CD4-positive, alpha-beta T cell treated with Interleukin-17A for 1 hour (primary cell): ENCODE measurements around the gene CDKN2A.

Source experiments
- DNase-seq: peaks from one replicate; pipeline ENCODE4 v3.0.0-alpha.2; 2020

Gene CDKN2A

DNA sequence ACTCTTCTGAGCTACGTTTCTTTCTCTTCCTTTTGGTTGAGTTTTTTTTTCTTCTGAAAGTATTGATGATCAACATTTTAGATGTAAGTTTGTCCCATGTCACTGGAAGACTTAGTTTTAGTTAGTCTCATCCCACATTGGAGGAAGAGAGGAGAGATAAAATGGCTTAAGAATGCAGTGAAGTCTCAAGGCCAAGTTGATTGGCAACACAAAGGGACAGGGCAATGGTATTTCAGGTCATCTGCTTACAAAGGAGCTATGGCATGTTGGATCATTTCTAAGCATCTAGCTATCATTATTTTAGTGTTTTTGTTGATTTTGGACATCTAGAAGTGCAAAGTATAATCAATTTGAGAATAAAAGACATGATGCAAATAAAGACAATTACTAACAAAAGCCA lies 58.6 kb downstream of the CDKN2A start:
- DNase-seq: no peak

DNA sequence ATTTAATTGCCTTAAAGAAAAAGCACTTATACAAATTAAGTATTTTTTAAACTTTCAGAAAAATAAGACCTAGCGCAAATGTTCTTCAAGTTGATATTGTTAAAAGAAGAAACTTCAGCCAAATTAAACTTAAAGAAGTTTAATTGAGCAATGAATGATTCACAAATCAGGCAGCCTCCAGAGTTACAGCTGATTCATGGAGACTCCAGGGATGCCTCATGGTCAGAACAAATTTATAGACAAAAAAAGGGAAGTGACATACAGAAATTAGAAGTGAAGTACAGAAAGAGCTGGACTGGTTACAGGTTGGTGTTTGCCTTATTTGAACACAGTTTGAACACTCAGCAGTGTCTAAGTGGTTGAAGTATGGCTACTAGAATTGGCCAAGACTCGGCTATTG lies 60.3 kb downstream of the CDKN2A start:
- DNase-seq: no peak

DNA sequence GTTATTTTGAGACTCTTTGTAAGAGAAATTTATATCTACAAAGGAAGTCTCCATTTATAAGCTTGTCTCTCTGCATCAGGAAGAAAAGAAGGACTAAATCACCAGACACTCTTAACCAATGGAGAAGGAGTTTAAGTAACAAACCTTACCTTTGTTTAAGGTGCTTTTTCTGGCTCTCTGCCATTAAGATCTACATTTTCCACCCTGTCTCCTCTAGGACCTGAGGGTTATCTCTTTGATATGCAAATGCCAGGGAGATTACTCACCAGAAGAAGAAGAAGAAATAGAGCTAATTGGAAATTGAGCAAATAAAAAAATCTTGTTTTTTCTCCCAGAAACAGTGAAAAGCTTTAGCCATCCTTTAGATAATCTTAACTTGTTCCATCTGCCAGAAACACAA lies 60.9 kb downstream of the CDKN2A start:
- no peak for DNase-seq

DNA sequence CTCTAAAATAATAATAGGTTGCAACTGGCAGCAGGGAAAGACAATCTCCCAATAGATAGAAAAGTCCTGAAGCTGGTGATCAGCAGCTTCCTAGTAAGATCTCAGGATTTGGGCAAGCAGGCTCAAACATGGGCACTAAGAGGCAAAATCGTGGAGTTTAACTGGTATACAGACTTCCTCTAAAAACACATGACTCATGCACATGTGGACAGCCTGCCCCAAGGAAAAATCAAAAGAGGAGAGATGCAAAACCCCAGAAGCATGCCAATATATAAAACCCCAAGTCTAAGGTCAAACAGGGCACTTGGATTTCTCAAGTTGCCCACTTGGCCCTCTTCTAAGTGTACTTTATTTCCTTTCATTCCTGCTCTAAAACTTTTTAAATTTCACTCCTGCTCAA lies 62.8 kb downstream of the CDKN2A start:
- DNase-seq: no peak

DNA sequence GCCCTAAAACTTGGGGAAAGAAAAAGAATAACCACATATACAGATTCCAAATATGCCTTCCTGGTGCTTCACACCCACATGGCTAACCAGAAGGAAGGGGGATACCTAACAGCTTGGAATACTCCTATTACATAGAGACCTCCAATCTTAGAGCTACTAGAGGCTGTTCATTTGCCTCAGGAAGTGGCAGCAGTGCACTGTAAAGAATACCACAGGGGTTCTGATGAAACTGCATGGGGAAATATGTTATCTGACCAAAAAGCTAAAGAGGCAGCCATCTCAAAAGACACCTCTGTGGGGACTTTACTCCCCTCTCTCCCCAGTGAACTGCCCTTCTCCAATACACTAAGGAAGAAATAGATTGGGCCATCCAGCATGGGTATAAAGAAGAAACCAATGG lies 66.4 kb downstream of the CDKN2A start:
- no peak for DNase-seq

DNA sequence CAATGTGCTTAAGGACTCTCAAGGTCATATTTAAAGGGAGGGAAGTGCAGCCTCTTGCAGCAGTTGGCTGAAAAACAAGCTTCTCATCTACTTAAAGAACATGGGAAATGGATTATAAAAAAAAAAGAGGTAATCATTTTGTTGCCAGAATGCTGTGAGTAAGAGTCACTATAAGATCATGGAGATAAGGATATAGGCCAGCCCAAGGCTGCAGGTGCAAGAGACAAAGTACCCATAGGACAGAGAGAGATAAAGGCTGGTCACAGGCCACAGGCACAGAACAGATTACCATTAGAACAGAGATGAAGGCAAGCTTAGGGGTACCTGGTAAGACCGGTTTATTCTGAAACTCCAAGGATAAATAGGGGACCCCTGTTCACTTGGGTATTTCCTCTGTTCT lies 70.5 kb downstream of the CDKN2A start:
- DNase-seq: no peak

DNA sequence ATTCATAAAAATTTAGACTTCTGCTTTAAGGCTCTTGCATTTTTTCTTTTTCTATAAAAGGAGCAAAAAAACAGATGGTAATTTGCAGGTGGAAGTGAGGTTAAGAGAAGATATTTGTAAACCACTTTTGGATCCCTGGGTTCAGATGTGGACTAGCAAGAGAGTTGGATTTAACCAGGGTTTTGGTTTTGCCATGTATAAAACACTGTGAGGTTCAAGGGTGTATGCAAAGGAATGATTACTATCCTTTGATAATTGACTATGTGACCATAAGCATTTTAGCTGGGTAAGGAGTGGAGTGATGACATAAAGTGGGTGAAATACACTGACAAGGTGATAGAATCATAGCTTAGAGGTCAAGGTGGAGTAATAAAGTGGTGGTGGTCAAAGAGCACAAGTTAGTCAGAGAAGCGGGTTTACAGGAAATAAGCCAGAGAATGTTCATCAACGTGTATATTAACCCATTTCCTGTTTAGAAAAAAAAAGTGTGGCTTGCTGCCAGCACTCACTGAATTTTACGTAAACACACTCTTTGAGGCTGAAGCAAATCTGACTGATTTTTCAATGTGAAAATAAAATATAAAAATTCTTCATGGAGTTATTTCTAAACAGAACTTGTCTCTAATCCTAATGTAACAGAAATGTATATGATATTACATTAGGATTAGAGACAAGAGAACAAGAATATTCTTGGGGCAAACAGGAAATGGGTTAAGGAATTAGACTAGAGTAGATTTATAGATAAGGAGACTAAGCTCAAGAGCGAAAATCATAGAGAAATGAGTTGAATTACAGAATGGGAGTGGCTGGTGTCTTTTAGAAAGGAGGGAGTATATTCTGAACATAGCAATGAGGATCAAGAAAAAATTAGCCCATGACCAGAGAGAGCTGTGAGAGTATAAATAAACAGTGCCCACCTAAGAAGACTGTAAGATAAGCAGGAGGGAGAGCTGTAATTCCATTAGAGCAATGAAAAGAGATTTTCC lies 74.5 kb downstream of the CDKN2A start:
- DNase-seq: peak; percentile 72
